ENCODE data around the gene LILRB5.
"Not testable (repeated sequence)": the region's sequence is repeated elsewhere in the genome, so short reads cannot be mapped to it uniquely, and the experiment has no call there.

Gene LILRB5

GRCh38 chr19:54242234-54242633 lies 14.8 kb downstream of the LILRB5 start:
- DNase-seq (ENCODE audit: low spot score) = not testable (repeated sequence)

- DNase-seq (ENCODE audit: low spot score) = not testable (repeated sequence)
Measured at GRCh38 chr19:54240372-54241336, 16.4 kb downstream of the LILRB5 start.

- not testable (repeated sequence) for DNase-seq (ENCODE audit: low spot score)
Measured at GRCh38 chr19:54239491-54240371, 17.3 kb downstream of the LILRB5 start.

- no peak for DNase-seq (ENCODE audit: low spot score)
Measured at GRCh38 chr19:54233941-54234340, 23.1 kb downstream of the LILRB5 start.

GRCh38 chr19:54231077-54231931 lies 25.8 kb downstream of the LILRB5 start:
- peak; percentile 88 for DNase-seq (ENCODE audit: low spot score)

- no peak for DNase-seq (ENCODE audit: low spot score)
Measured at GRCh38 chr19:54230031-54230430, 27.0 kb downstream of the LILRB5 start.

- DNase-seq (ENCODE audit: low spot score) = no peak
Measured at GRCh38 chr19:54229146-54229545, 27.9 kb downstream of the LILRB5 start.

- DNase-seq (ENCODE audit: low spot score) = not testable (repeated sequence)
Measured at GRCh38 chr19:54224619-54225018, 32.5 kb downstream of the LILRB5 start.

GRCh38 chr19:54223937-54224281 lies 33.2 kb downstream of the LILRB5 start:
- not testable (repeated sequence) for DNase-seq (ENCODE audit: low spot score)

GRCh38 chr19:54223277-54223936 lies 33.7 kb downstream of the LILRB5 start:
- not testable (repeated sequence) for DNase-seq (ENCODE audit: low spot score)

GRCh38 chr19:54222474-54223276 lies 34.4 kb downstream of the LILRB5 start, which contains the start of gene LILRB3:
Gene LILRB3 (minus strand): TSS chr19:54223007. CDS start chr19:54222976, 31 bp downstream.
- DNase-seq (ENCODE audit: low spot score) = not testable (repeated sequence)

- not testable (repeated sequence) for DNase-seq (ENCODE audit: low spot score)
Measured at GRCh38 chr19:54221947-54222346, 35.1 kb downstream of the LILRB5 start.

- not testable (repeated sequence) for DNase-seq (ENCODE audit: low spot score)
Measured at GRCh38 chr19:54219702-54220101, 37.4 kb downstream of the LILRB5 start.

GRCh38 chr19:54218960-54219661 lies 38.0 kb downstream of the LILRB5 start:
- DNase-seq (ENCODE audit: low spot score) = no peak

GRCh38 chr19:54218259-54218658 lies 38.8 kb downstream of the LILRB5 start:
- DNase-seq (ENCODE audit: low spot score) = no peak

GRCh38 chr19:54217517-54218247 lies 39.4 kb downstream of the LILRB5 start:
- not testable (repeated sequence) for DNase-seq (ENCODE audit: low spot score)

GRCh38 chr19:54216869-54217268 lies 40.2 kb downstream of the LILRB5 start:
- DNase-seq (ENCODE audit: low spot score) = no peak

- not testable (repeated sequence) for DNase-seq (ENCODE audit: low spot score)
Measured at GRCh38 chr19:54214734-54215133, 42.3 kb downstream of the LILRB5 start.

- not testable (repeated sequence) for DNase-seq (ENCODE audit: low spot score)
Measured at GRCh38 chr19:54214217-54214616, 42.9 kb downstream of the LILRB5 start.

All from CD4-positive, alpha-beta T cell treated with Interleukin-2 at 100 ng/mL for 4 hours (primary cell).